Sigmoid colon (tissue), 7 donors: ENCODE measurements around the gene PPARD. TPM values are rescaled to one million over a fixed set of nuclear protein-coding genes. Genes with fewer than 3 reads are reported as not detected.

Experiments
- DNase-seq: peaks from one replicate; pipeline ENCODE4 v3.0.0-alpha.2; 2019
- H3K27ac ChIP-seq, 4 donors: fragments of 200-600 bp; sonication (generic); one replicate each; pipeline ENCODE4 v1.5.1; 2016 to 2019; ENCODE audit warnings: mild to moderate bottlenecking in 1 of 4
- H3K27me3 ChIP-seq, 3 donors: fragments of 200-600 bp; sonication (generic); one replicate each; pipeline ENCODE4 v1.5.1; 2019; ENCODE audit warnings: mild to moderate bottlenecking in 1 of 3
- H3K36me3 ChIP-seq, 4 donors: fragments of 200-600 bp; sonication (generic); one replicate each; pipeline ENCODE4 v1.5.1; 2016 to 2019
- H3K4me1 ChIP-seq, 4 donors: fragments of 200-600 bp; sonication (generic); one replicate each; pipeline ENCODE4 v1.5.1; 2017 to 2019
- H3K4me3 ChIP-seq, 4 donors: fragments of 200-600 bp; sonication (generic); one replicate each; pipeline ENCODE4 v1.5.1; 2017 to 2019; ENCODE audit warnings: mild to moderate bottlenecking in 2 of 4, moderate library complexity in 1 of 4
- H3K9me3 ChIP-seq, 4 donors: fragments of 200-600 bp in 3 of 4; sonication (generic) in 3 of 4; one replicate each; pipeline versions ENCODE4 v1.5.1 to v1.6.1; 2013 to 2019
- EP300 ChIP-seq, 4 donors: sonication (generic); formaldehyde crosslinking; IDR thresholded peaks; one replicate each; pipeline ENCODE4 v1.6.1; 2017; ENCODE audit warnings: antibody characterized with exemption in 4 of 4
- POLR2A ChIP-seq, 2 donors: fragments of 450-650 bp; IDR thresholded peaks; one replicate each; pipeline ENCODE4 v1.6.1; 2016; ENCODE audit warnings: antibody characterized with exemption in 2 of 2, mild to moderate bottlenecking in 2 of 2, moderate library complexity in 2 of 2
- POLR2AphosphoS5 ChIP-seq, 4 donors: sonication (generic); formaldehyde crosslinking; IDR thresholded peaks; one replicate each; pipeline ENCODE4 v1.6.1; 2017; ENCODE audit warnings: antibody characterized with exemption in 4 of 4
- WGBS, 2 donors: extraction: QIAGEN DNeasy Blood & Tissue Kit; methylation state at CpG; one replicate each; pipeline ENCODE4 v1.1.7; 2013; 5-methylcytosine and 5-hydroxymethylcytosine counted together
- intact Hi-C: fragments of 100-400 bp; cut with DNase I; formaldehyde crosslinking; loops from one replicate; pipeline ENCODE4 v1.15.1; 2023
- polyA plus RNA-seq, 3 donors: library from polyadenylated mRNA; stranded (reverse); fragments of 200-250 nt; gene quantifications; one replicate each; pipeline ENCODE4 v1.2.3, GENCODE V29; 2013
- total RNA-seq, 4 donors: library from RNA; depleted of rRNA; stranded (reverse); fragments of >200 nt; gene quantifications; one replicate each; pipeline ENCODE4 v1.1.0, GENCODE V29; 2016
- TF ChIP-seq, protein P1 (sequence below), 4 experiments: fragments of 450-650 bp in 3 of 4; fragments of 200-600 bp in 1 of 4; IDR thresholded peaks; one replicate each; pipeline ENCODE4 v1.5.1; 2016 to 2019; ENCODE audit warnings: antibody characterized with exemption in 4 of 4, mild to moderate bottlenecking in 3 of 4, moderate library complexity in 2 of 4
- donor health status: healthy with polysubstance abuse.
- donor health status: Bipolar disorder and iron deficiency.
- donor health status: healthy.

PPARD gene
- total and polyA plus RNA-seq, 7 donors: 5.8 to 75.4 (median 16.8) TPM

DNA sequence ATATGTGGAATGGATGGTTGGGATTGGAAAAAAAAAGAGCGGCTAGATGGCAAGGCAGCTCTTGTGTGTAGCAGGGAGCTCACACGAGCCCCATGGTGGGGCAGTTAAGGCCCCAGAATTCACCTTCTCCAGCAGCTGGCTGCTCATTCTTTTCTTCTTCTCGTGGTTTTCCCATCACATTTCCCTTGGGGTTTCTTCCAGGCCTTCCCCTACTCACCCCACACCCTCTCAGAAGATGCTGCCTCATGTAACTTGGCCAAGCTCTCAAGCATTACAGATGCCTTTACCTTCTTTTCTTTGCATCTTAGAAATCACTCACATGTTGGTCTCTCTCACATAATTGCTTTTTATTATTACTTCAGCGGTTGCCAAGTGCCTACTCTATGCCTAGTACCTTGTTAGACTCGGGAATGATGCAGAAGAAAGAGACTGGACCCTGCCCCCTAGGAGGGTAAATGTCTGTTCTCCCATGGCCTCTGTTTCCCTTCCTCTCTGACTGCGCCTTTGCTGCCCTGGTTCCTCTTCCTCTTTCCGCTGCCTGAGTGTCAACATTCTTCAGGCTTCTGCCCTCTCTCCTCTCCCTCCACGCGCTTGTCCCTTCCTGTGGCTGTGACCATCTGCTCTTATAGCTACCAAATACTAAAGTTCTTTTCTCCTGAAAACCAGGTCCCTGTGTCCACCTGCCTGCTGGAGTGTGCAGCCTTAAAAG is 28.6 kb downstream of the PPARD start:
- no peak for DNase-seq
- no peaks in the 10 kb centered on the region for H3K9me3 ChIP-seq
- no peaks in the 10 kb centered on the region for H3K36me3 ChIP-seq
- TF ChIP-seq EP300 (IDR thresholded peaks at IDR 0.05) (peak in 1 of 4 donors; percentile 32), POLR2A (IDR thresholded peaks at IDR 0.05) (no peak)
- no peaks in the 10 kb centered on the region for H3K27me3 ChIP-seq
- 64 to 84% methylated on average over 9 of the region's 9 CpGs for WGBS, 2 donors
- H3K27ac ChIP-seq: peak overlapping the region in 2 of 4 donors; percentile 56 to 58
- intact Hi-C loops: no loop called here
- peaks cover 0 to 38% (median 32%) of the 10 kb centered on the region in 4 donors for H3K4me1 ChIP-seq
- no peak overlapping the region for H3K4me3 ChIP-seq

DNA sequence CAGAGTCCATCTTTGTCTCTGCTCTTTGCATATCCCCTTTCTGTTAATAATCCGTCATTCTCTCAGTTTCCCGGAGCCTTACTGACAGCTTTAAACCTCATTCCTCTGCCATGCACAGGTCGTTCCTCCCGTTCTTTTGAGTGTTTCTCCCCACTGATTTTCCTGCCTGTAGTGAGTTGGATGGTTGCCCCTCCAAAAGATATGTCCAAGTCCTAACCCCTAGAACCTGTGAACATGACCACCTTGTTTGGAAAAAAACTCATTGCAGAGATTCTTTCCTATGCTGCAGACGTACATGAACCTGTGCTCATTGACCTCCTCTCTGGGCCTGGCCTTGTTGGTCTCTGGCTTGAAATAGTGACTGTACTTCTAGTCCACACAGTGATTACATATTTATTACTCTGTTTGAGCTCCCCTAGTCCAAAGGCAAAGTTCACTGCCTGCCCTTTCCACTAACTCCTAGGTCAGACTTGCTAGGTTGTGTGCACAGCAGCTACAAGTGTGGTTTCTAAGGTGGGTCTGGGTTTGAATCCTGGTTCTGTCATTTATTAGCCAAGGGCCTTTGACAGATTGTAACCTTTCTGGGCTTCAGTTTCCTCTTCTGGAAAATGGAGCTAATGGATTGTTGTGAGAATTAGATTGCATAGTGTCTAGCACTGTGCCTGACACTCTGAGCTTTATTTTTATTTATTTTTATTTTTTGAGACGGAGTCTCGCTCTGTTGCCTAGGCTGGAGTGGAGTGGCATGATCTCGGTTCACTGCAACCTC is 29.3 kb downstream of the PPARD start:
- TF ChIP-seq EP300 (IDR thresholded peaks at IDR 0.05): no peak
- TF ChIP-seq, protein P1, sequence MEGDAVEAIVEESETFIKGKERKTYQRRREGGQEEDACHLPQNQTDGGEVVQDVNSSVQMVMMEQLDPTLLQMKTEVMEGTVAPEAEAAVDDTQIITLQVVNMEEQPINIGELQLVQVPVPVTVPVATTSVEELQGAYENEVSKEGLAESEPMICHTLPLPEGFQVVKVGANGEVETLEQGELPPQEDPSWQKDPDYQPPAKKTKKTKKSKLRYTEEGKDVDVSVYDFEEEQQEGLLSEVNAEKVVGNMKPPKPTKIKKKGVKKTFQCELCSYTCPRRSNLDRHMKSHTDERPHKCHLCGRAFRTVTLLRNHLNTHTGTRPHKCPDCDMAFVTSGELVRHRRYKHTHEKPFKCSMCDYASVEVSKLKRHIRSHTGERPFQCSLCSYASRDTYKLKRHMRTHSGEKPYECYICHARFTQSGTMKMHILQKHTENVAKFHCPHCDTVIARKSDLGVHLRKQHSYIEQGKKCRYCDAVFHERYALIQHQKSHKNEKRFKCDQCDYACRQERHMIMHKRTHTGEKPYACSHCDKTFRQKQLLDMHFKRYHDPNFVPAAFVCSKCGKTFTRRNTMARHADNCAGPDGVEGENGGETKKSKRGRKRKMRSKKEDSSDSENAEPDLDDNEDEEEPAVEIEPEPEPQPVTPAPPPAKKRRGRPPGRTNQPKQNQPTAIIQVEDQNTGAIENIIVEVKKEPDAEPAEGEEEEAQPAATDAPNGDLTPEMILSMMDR (IDR thresholded peaks at IDR 0.05): no peak
- no peak for TF ChIP-seq POLR2A (IDR thresholded peaks at IDR 0.05)
- TF ChIP-seq POLR2AphosphoS5 (IDR thresholded peaks at IDR 0.05): no peak
- Histone ChIP-seq H3K36me3 (no peaks in the 10 kb centered on the region), H3K4me1 (peaks cover 0 to 45% (median 38%) of the 10 kb centered on the region in 4 donors), H3K4me3 (no peak overlapping the region), H3K9me3 (no peaks in the 10 kb centered on the region), H3K27me3 (no peaks in the 10 kb centered on the region), H3K27ac (no peak overlapping the region)
- intact Hi-C loops: no loop called here
- no peak for DNase-seq
- WGBS, 2 donors: 88 to 89% methylated on average over 8 of the region's 8 CpGs

DNA sequence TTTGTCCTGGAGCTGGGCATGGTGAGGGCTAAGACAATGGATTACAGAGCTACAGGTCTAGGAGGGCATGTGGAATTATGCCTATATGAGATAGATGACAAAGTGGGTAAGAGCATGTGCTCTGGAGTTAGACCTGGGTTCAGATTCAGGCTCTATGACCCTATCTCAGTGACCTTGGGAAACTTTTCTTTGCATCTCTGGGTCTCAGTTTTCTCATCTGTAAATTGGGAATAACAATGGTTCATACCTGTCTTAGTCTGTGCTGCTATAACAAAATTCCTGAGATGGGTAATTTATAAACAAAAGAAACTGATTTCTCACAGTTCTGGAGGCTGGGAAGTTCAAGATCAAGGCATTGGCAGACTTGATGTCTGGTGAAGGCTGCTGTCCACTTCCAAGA is 30.3 kb downstream of the PPARD start:
- intact Hi-C loops: no loop called here
- H3K4me1 ChIP-seq: peaks cover 0 to 52% (median 48%) of the 10 kb centered on the region in 4 donors

DNA sequence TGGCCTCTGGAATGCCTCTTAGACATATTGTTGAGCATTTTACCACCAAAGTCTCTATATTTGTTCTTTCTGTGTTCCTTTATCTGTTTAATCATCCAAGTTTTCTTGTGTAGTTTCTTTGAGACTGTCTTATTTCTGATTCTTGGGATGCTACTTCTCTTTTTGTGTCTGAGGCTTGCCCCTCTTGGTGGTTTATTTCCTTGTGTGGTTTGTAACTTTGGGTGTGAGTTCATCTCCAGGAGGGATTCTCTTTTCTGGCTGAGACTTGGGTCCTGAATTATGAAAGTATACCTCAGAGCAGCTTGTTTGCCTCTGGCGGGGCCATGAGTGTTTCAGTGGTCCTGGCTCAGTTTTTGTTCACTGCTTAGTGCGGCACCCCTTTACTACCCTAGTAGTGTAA is 33.9 kb downstream of the PPARD start:
- H3K4me1 ChIP-seq: peaks cover 0 to 31% (median 21%) of the 10 kb centered on the region in 4 donors
- H3K27ac ChIP-seq: peak overlapping the region; percentile 40 to 59 (median 54)
- TF ChIP-seq, protein P1 (IDR thresholded peaks at IDR 0.05): no peak
- TF ChIP-seq EP300 (IDR thresholded peaks at IDR 0.05) (no peak), POLR2A (IDR thresholded peaks at IDR 0.05) (no peak), POLR2AphosphoS5 (IDR thresholded peaks at IDR 0.05) (no peak)
- DNase-seq: no peak
- H3K4me3 ChIP-seq: no peak overlapping the region
- intact Hi-C loops: no loop called here
- no peaks in the 10 kb centered on the region for H3K9me3 ChIP-seq
- 67 to 91% methylated on average over 2 of the region's 2 CpGs for WGBS, 2 donors
- no peaks in the 10 kb centered on the region for H3K36me3 ChIP-seq
- H3K27me3 ChIP-seq: no peaks in the 10 kb centered on the region

More for the DNA sequence above, 30.3 kb downstream of the PPARD start:
- Histone ChIP-seq H3K4me3 (no peak overlapping the region), H3K27me3 (no peaks in the 10 kb centered on the region), H3K36me3 (no peaks in the 10 kb centered on the region), H3K27ac (no peak overlapping the region), H3K9me3 (no peaks in the 10 kb centered on the region)
- TF ChIP-seq EP300 (IDR thresholded peaks at IDR 0.05) (no peak), POLR2AphosphoS5 (IDR thresholded peaks at IDR 0.05) (no peak), POLR2A (IDR thresholded peaks at IDR 0.05) (no peak)
- TF ChIP-seq, protein P1 (IDR thresholded peaks at IDR 0.05): no peak
- DNase-seq: no peak

DNA sequence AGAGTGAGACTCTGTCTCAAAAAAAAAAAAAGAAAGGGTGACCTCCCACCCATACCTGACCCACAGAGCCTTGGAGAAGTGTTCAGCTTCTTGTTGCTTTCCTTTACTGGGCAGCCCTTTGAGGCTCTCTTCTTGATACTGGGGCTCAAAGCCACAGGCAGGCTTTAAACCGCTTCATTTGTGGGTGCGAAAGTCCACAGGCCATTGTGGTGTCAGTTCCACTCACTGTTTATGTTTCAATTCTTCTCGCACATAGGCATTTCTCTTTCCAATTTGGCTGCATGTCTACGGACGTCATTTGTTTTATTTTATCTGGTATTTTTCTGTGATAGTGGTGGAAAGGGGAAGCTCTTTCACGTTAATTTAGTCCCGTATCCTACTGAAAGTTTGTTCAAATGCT is 34.6 kb downstream of the PPARD start:
- intact Hi-C loops: no loop called here
- Histone ChIP-seq H3K4me1 (peaks cover 0 to 38% (median 21%) of the 10 kb centered on the region in 4 donors), H3K27me3 (no peaks in the 10 kb centered on the region), H3K9me3 (no peaks in the 10 kb centered on the region), H3K27ac (peak overlapping the region; percentile 40 to 59 (median 54)), H3K4me3 (peak overlapping the region in 1 of 4 donors; percentile 0), H3K36me3 (no peaks in the 10 kb centered on the region)
- no peak for TF ChIP-seq POLR2A (IDR thresholded peaks at IDR 0.05)
- TF ChIP-seq POLR2AphosphoS5 (IDR thresholded peaks at IDR 0.05): no peak
- TF ChIP-seq, protein P1 (IDR thresholded peaks at IDR 0.05): no peak
- TF ChIP-seq EP300 (IDR thresholded peaks at IDR 0.05): no peak
- 73 to 82% methylated on average over 7 of the region's 7 CpGs for WGBS, 2 donors
- DNase-seq: no peak
